Measurements from ENCODE around the gene NECAP2.
"Not testable (repeated sequence)": the region's sequence is repeated elsewhere in the genome, so short reads cannot be mapped to it uniquely, and the experiment has no call there.

NECAP2 gene

GRCh38 chr1:16459352-16459925 is 18.9 kb downstream of the NECAP2 start:
- no peak for DNase-seq (ENCODE audit: low spot score)

- no peak for DNase-seq (ENCODE audit: low spot score)
Observed at GRCh38 chr1:16461681-16462080, 21.2 kb downstream of the NECAP2 start.

GRCh38 chr1:16462773-16463330 is 22.3 kb downstream of the NECAP2 start:
- DNase-seq (ENCODE audit: low spot score), result no peak

DNA sequence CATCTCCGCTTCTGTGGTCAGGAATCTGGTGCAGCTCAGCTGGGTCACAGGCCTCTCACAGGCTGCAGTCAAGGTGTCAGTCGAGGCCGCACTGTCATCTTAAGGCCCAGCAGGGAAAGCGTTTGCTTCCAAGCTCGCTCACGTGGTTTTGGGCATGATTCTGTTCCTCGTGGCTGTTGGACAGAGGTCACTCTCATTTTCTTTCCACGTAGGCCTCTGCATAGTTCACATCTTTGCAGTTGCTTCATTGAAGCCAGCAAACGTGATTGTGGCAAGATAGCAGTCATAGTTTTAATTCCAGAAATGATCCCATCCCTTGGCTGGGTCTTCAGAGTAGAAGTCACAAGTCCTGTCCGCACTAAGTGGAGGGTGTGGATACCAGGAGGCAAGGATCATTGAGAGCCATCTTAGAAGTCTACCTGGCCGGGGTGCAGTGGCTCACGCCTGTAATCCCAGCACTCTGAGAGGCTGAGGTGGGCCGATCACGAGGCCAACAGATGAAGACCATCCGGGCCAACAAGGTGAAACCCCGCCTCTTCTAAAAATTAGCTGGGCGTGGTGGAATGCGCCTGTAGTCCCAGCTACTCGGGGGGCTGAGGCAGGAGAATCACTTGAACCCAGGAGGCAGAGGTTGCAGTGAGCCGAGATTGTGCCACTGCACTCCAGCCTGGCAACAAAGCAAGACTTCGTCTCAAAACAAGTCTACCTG is 24.5 kb downstream of the NECAP2 start:
- no peak for DNase-seq (ENCODE audit: low spot score)

GRCh38 chr1:16468558-16468957 is 28.0 kb downstream of the NECAP2 start:
- DNase-seq (ENCODE audit: low spot score), result no peak

DNA sequence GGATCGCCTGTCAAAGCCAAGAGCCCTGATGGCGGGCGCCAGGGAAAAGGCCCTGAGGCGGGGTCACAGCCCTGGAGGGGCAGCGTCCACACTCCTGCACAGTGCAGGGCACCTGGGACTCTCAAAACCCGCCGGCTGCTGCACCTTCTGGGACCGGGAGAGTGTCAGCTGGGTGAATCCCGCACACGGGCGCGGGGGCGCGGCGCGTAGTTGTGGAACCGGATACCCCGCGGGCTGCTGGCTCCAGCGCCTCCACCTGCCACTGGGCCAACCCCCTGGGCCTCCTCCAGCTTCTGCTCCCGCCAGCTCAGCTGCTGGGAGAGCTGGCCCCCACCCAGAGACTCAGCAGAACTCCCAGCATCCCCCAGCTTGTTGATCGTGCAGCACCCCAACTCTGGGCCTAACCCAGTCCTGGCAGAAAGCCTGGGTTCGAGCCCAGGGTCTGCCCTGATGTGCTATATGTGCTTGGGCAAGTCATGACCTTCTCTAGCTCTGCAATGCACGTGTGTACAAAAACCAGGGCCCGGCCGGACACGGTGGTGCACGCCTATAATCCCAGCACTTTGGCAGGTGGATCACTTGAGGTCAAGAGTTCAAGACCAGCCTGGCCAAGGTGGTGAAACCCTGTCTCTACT is 33.8 kb downstream of the NECAP2 start:
- DNase-seq (ENCODE audit: low spot score), result no peak

GRCh38 chr1:16474891-16475290 is 34.4 kb downstream of the NECAP2 start:
- DNase-seq (ENCODE audit: low spot score), result not testable (repeated sequence)

DNA sequence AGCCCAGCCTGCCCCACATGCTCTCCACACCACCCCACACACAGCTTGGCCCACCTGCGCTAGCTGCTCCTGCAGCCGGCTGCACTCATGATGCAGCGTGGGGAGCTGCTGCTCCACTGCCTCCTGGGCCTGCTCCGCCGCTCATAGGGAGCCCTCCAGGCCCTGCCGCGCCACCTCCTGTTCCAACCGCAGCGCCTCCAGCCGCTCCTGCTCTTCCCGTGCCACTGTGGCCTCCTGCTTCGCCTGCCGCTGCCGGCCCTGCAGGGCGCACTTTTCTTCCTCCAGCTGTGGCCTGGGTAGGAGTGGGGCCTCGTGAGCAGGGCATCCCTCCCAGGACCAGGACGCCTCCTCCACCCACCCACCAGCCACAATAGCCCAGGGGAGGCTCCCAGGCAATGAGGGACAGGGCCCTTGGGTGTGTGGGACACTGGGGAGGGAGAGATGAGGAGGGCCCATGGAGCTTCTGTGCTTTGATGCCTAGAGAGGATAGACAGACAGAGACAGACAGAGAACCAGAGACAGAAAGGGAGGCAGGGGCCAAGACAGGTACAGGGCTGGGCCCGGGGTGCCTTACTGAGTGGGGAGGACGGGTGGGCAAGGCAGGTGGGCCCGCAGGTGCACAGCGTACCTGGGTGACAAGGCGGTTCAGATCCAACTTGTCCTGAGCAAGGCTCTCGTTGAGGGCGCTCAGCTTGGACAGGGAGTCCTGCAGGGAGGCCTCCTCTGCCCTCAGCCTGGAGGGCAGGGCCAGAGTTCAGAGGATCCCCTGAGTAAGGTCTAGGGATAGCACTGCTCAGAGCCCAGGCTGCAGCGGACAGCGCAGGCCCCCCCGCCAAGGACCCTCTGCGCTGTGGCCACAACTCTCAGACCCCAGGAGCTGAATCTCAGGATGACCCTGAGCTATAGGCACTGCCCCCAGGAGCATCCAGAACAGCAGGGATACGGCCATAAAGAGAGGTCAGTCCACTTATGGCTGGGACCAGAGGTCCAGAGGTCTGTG is 35.5 kb downstream of the NECAP2 start:
- DNase-seq (ENCODE audit: low spot score), result not testable (repeated sequence)

GRCh38 chr1:16478091-16478490 is 37.6 kb downstream of the NECAP2 start:
- no peak for DNase-seq (ENCODE audit: low spot score)

- DNase-seq (ENCODE audit: low spot score), result not testable (repeated sequence)
Observed at GRCh38 chr1:16483146-16483545, 42.6 kb downstream of the NECAP2 start.

GRCh38 chr1:16483639-16484500 is 43.3 kb downstream of the NECAP2 start:
- DNase-seq (ENCODE audit: low spot score), result not testable (repeated sequence)

DNA sequence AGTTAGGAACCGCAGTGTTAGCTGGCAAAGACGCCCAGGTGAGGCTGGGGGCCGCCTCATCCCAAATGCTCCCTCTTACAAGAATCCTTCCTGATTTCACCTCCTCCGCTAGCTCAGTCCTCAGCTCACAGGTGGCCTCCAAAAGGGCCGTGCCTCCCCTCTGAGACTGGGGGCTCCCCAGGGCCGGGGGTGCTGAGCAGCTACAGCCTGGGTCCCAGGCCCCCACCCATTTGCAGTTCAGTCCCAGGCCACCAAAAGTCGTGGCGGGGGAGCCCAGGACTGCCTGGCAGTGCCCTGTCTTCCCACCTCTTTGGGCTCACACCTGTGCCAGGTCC is 43.9 kb downstream of the NECAP2 start:
- DNase-seq (ENCODE audit: low spot score), result no peak

DNA sequence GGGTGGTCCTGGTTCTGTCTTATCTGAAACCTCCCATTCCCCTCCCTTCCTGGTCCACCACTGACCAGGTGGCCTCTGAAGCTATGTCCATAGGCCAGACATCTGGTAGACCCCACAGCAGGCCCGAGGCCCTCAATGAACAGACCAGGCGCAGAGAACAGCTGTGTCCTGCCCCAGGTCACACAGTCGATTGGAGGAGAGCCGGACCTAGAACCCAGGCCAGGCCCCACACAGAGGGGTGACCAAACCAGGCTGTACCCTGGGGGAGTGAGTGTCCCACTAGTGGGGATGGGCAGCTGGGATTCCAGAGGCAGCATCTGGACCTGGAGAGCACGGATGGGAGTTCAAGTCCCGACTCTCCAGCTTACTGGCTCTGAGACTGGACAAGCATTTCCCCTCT is 44.4 kb downstream of the NECAP2 start:
- no peak for DNase-seq (ENCODE audit: low spot score)

DNA sequence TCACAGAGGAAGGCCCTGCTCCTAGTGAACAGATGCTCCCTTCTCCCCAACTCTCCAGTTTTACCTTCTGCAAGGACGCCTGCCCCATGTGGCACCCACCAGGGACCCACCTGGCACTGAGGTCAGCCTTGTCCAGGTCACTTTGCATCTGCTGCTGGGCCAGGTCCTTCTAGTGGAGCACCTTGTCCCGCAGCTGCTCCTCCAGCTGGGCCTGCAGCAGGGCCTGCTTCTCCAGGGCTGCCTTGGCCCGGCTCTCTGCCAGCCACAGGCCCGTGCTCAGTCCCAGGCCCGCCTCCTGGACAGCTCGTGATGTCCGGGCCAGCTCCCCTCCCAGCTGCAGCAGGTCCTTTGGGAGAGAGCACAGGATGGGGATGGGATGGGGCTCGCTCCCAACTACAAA is 45.8 kb downstream of the NECAP2 start:
- not testable (repeated sequence) for DNase-seq (ENCODE audit: low spot score)

- not testable (repeated sequence) for DNase-seq (ENCODE audit: low spot score)
Observed at GRCh38 chr1:16487011-16487410, 46.5 kb downstream of the NECAP2 start.

DNA sequence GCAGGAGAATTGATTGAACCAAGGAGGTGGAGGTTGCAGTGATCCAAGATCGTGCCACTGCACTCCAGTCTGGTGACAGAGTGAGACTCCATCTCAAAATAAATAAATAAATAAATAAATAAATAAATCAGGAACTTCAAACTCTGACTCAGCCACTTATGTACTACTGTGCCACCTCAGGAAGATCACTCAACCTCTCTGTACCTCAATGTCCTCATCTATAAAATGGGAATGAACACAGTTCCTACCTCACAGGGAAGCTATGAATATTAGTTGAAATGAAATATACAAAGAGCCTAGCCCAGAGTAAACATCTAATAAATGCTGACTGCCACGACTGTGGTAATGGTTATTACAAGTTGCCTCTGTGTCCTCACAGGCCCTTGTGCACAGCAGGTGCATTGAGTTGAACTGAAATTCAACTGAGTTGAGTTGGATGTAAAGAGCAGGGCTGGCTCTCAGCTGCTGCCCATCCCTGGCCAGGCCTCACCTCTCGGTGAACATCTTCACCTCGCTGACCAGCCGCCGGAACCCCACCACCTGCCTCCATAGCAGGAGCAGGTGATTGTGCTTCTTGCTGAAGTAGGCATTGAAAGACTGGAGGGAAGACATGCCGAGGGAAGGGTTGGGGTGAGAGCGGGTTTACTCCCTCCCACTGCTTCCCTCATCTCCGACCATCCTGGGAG is 48.8 kb downstream of the NECAP2 start:
- not testable (repeated sequence) for DNase-seq (ENCODE audit: low spot score)

DNA sequence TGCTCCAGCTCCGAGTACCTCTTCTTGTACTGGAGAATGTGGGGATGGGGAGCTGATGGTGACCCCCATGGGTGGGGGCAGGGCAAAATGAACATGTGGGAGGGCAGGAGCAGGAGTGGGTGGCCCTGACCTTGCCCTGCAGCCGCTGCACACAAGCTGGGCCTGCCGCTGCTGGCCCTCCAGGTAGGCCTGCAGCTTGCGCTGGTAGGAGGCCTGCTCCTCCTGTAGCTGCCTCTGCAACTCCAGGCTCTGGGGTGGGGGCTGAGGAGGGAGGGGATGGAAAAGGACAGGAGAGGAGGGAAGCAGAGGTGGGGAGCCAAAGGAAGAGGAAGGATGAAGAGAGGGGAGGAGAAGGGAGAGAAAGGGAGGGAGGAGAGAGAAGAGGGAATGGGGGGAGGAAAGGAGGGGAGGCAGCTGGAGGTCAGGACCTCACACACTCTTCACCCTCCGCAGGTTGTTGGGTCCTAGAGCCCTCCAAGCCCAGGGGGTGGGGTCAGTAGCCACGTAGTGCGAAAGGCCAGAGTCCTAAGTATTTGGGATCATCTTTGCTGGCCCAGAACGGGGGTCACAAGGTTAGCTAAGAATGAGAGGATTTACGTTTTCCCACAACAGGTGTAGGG is 50.6 kb downstream of the NECAP2 start:
- DNase-seq (ENCODE audit: low spot score), result no peak

DNA sequence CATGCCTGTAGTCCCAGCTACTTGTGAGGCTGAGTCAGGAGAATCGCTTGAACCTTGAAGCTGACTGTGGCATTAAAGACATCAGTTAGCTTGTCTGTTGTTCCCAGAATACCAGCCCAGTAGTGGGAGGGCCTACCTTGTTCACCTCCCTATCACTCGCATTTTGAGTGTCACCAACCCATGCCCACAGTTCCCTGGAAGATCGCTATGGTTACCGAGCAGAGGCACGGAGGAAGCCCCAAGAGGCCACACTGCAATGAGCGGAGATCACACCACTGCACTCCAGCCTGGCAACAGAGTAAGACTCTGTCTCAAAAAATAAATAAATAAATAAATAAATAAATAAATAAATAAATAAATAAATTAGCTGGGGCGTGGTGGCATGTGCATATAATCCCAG is 52.4 kb downstream of the NECAP2 start:
- DNase-seq (ENCODE audit: low spot score), result not testable (repeated sequence)

GRCh38 chr1:16493731-16494130 is 53.2 kb downstream of the NECAP2 start:
- DNase-seq (ENCODE audit: low spot score), result not testable (repeated sequence)

DNA sequence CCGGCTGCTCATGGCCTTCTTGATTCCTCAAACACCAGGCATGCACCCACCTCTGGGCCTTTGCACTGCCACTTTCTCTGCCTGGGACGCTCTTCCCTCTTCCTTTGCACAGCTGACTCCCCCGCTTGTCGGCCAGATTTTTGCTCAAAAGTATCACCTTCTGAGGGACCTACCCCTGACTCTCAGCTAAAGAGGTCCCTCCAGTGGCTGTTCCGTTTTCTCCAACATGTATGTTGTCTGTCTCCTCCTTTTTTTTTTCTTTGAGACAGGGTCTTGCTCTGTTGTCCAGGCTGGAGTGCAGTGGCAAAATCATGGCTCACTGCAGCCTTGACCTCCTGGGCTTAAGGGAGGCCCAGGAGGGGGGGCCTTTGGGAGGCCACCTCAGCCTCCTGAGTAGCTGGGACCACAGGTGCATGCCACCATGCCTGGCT is 57.0 kb downstream of the NECAP2 start:
- DNase-seq (ENCODE audit: low spot score), result peak; percentile 28

Data from RKO (cell line).